Lower lobe of right lung (tissue), 2 donors: Measurements from ENCODE around the gene USP37. TPM values are rescaled to one million over a fixed set of nuclear protein-coding genes. Genes with fewer than 3 reads are reported as not detected.

Experiments
- ATAC-seq, 2 donors: fragments of 200-7000 bp; cut with Tn5 transposase; one replicate each; pipeline ENCODE4 v1.9.1; 2020 to 2022; ENCODE audit warnings: mild to moderate bottlenecking in 2 of 2, moderate library complexity in 2 of 2
- DNase-seq: peaks from one replicate; pipeline ENCODE4 v3.0.0-alpha.2; 2020
- H3K27ac ChIP-seq: fragments of 200-600 bp; one replicate; pipeline ENCODE4 v1.8.0; 2022
- H3K27me3 ChIP-seq: fragments of 200-600 bp; one replicate; pipeline ENCODE4 v1.8.0; 2022; ENCODE audit warnings: low read depth
- H3K36me3 ChIP-seq: fragments of 200-600 bp; one replicate; pipeline ENCODE4 v1.8.0; 2022; ENCODE audit warnings: mild to moderate bottlenecking
- H3K4me1 ChIP-seq: fragments of 200-600 bp; one replicate; pipeline ENCODE4 v1.8.0; 2022
- H3K4me3 ChIP-seq: fragments of 200-600 bp; one replicate; pipeline ENCODE4 v1.8.0; 2022; ENCODE audit warnings: mild to moderate bottlenecking
- H3K9me3 ChIP-seq: fragments of 200-600 bp; one replicate; pipeline ENCODE4 v1.8.0; 2022
- intact Hi-C: fragments of 100-400 bp; cut with DNase I; formaldehyde crosslinking; loops from one replicate; pipeline ENCODE4 v1.11.0; 2022
- total RNA-seq: library from RNA; stranded (reverse); fragmentation: NEBNext Ultra II Directional; extraction: Animal tissue kit (Norgen Biotek cat#: 25700); gene quantifications from one replicate; pipeline ENCODE4 v1.2.1, GENCODE V29; 2021
- TF ChIP-seq, protein P1 (sequence below): fragments of 200-600 bp; IDR thresholded peaks from one replicate; pipeline ENCODE4 v1.8.0; 2022; ENCODE audit warnings: antibody characterized with exemption, mild to moderate bottlenecking
- donor health status: DM: no; HTN: yes; CAD: no; lungs with severe emphysema.

The USP37 gene
- total RNA-seq, 1 donor from 2014 or later = 13.2 TPM

DNA sequence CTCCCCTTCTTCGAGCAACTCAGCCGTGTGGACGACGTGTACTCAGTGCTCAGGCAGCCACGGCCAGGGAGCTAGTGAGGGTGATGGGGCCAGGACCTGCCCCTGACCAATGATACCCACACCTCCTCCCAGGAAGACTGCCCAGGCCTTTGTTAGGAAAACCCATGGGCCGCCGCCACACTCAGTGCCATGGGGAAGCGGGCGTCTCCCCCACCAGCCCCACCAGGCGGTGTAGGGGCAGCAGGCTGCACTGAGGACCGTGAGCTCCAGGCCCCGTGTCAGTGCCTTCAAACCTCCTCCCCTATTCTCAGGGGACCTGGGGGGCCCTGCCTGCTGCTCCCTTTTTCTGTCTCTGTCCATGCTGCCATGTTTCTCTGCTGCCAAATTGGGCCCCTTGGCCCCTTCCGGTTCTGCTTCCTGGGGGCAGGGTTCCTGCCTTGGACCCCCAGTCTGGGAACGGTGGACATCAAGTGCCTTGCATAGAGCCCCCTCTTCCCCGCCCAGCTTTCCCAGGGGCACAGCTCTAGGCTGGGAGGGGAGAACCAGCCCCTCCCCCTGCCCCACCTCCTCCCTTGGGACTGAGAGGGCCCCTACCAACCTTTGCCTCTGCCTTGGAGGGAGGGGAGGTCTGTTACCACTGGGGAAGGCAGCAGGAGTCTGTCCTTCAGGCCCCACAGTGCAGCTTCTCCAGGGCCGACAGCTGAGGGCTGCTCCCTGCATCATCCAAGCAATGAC is 163.6 kb downstream of the USP37 start:
- ATAC-seq (no peak), DNase-seq (no peak)
- Histone ChIP-seq H3K4me3 (no peak overlapping the region), H3K27me3 (no peaks in the 10 kb centered on the region), H3K9me3 (no peaks in the 10 kb centered on the region), H3K4me1 (peaks cover 63% of the 10 kb centered on the region), H3K36me3 (peaks cover 44% of the 10 kb centered on the region), H3K27ac (peak overlapping the region; percentile 90)
- TF ChIP-seq, protein P1, sequence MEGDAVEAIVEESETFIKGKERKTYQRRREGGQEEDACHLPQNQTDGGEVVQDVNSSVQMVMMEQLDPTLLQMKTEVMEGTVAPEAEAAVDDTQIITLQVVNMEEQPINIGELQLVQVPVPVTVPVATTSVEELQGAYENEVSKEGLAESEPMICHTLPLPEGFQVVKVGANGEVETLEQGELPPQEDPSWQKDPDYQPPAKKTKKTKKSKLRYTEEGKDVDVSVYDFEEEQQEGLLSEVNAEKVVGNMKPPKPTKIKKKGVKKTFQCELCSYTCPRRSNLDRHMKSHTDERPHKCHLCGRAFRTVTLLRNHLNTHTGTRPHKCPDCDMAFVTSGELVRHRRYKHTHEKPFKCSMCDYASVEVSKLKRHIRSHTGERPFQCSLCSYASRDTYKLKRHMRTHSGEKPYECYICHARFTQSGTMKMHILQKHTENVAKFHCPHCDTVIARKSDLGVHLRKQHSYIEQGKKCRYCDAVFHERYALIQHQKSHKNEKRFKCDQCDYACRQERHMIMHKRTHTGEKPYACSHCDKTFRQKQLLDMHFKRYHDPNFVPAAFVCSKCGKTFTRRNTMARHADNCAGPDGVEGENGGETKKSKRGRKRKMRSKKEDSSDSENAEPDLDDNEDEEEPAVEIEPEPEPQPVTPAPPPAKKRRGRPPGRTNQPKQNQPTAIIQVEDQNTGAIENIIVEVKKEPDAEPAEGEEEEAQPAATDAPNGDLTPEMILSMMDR = no peak
- intact Hi-C loops = no loop called here

DNA sequence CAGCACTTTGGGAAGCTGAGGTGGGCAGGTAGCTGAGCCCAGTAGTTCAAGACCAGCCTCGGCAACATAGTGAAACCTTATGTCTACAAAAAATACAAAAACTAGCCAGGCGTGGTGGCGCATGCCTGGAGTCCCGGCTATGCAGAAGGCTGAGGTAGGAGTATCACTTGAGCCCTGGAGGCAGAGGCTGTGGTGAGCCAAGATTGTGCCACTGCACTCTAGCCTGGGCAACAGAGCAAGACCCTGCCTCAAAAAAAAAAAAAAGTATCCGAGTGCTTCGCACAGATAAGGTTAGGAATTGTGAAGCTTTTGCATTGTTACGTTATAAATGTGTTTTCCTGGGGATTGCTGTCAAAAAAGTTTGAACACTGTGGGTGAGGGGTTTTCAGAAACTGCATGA is 164.3 kb downstream of the USP37 start:
- Histone ChIP-seq H3K4me3 (no peak overlapping the region), H3K27ac (no peak overlapping the region), H3K27me3 (no peaks in the 10 kb centered on the region), H3K9me3 (no peaks in the 10 kb centered on the region), H3K36me3 (peaks cover 44% of the 10 kb centered on the region), H3K4me1 (peaks cover 63% of the 10 kb centered on the region)
- intact Hi-C loops = no loop called here
- ATAC-seq = no peak
- no peak for DNase-seq
- TF ChIP-seq, protein P1 = no peak

DNA sequence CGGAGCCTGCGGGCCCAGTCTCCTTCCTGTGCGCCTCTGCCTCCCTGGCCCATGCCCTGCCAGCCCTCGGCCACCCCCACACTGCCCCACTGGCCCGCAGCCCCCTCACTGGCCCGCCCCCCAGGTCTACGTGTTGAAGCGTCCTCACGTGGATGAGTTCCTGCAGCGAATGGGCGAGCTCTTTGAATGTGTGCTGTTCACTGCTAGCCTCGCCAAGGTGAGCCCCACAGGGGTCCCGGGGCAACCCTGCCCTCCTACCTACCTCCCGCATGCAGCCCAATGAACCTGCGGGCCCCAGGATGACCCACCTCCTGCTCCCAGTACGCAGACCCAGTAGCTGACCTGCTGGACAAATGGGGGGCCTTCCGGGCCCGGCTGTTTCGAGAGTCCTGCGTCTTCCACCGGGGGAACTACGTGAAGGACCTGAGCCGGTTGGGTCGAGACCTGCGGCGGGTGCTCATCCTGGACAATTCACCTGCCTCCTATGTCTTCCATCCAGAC is 165.2 kb downstream of the USP37 start:
- Histone ChIP-seq H3K36me3 (peaks cover 44% of the 10 kb centered on the region), H3K4me1 (peaks cover 66% of the 10 kb centered on the region), H3K9me3 (no peaks in the 10 kb centered on the region), H3K27ac (peak overlapping the region; percentile 100), H3K4me3 (no peak overlapping the region), H3K27me3 (no peaks in the 10 kb centered on the region)
- TF ChIP-seq, protein P1 = no peak
- intact Hi-C loops = no loop called here
- DNase-seq (no peak), ATAC-seq (no peak)

DNA sequence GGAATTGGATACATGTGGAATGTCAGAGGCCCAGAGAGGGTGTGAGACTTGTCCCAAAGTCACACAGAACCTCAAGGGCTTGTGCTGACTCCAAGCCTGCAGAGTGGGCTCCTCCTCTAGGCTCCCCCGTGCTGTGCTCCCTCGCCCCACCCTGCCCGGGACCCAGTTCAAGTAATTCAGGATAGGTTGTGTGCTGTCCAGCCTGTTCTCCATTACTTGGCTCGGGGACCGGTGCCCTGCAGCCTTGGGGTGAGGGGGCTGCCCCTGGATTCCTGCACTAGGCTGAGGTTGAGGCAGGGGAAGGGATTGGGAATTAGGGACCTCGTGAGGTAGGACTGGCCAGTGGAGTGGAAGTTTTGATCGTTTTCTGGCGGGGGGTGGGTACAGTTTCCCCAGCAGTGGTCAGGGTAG is 165.7 kb downstream of the USP37 start:
- H3K27ac ChIP-seq = peak overlapping the region; percentile 100
- H3K4me3 ChIP-seq = peak overlapping the region; percentile 99
- intact Hi-C loops = no loop called here
- peaks cover 44% of the 10 kb centered on the region for H3K36me3 ChIP-seq
- ATAC-seq (no peak), DNase-seq (no peak)
- TF ChIP-seq, protein P1 = no peak
- H3K4me1 ChIP-seq = peaks cover 66% of the 10 kb centered on the region
- H3K27me3 ChIP-seq = no peaks in the 10 kb centered on the region
- H3K9me3 ChIP-seq = no peaks in the 10 kb centered on the region

DNA sequence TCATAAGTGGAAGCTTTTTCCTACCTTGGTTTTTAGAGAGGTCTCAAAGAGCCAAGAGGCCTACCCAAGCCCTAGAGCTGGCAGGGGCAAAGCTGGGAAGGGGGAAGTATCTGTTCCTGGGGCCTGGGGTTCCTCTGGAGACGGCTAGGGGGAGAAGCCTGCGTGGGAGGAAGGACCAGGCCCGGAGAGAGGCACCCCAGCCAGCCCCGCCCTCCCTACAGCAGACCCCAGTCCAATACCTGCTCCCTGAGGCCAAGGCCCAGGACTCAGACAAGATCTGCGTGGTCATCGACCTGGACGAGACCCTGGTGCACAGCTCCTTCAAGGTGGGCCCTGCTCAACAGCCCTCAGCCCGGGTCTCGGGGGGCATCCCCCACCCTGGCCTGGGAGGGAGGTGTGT is 166.3 kb downstream of the USP37 start:
- ATAC-seq (no peak), DNase-seq (no peak)
- intact Hi-C loops = no loop called here
- Histone ChIP-seq H3K4me1 (peaks cover 66% of the 10 kb centered on the region), H3K4me3 (peak overlapping the region; percentile 99), H3K36me3 (peaks cover 44% of the 10 kb centered on the region), H3K9me3 (no peaks in the 10 kb centered on the region), H3K27ac (peak overlapping the region; percentile 100), H3K27me3 (no peaks in the 10 kb centered on the region)
- TF ChIP-seq, protein P1 = no peak
